ENCODE results near the gene HPCAL1. TPM values are rescaled to one million over a fixed set of nuclear protein-coding genes. Genes with fewer than 3 reads are reported as not detected.

HPCAL1 gene
- total and polyA plus RNA-seq, 2 donors (not counting 3 experiments of a cell fraction or from before 2014, with no cell fraction given): 56.5 to 77.4 TPM

GRCh38 chr2:10279472-10279870 is 23.2 kb upstream of the HPCAL1 start:
- CTCF ChIA-PET: interaction anchor here (0.8 to 2.5 kb wide), 5 partner anchors 18 to 155 kb away, joined by 3 to 7 read pairs (median 3); partner anchors contain the start of gene HPCAL1
- dilution Hi-C loops (cut with MboI; ENCODE audit: extremely low pct_ligation_motif_present, low sequenced_read_pairs): no loop called here

More at GRCh38 chr2:10279472-10279870, 23.2 kb upstream of the HPCAL1 start:
- Histone ChIP-seq H3K9me1 (replicated peaks; ENCODE audit: control insufficient read depth, extremely low read depth, insufficient read depth, low read length) (no peaks in the 10 kb centered on the region), H3K79me2 (ENCODE audit: control insufficient read depth, insufficient read depth, low read length) (no peaks in the 10 kb centered on the region), H4K20me1 (replicated peaks; ENCODE audit: control insufficient read depth, extremely low read depth, insufficient read depth, low read length) (no peaks in the 10 kb centered on the region), H3K9ac (replicated peaks; ENCODE audit: extremely low read depth, insufficient read depth, low read length) (no peak overlapping the region), H3K4me2 (ENCODE audit: insufficient read depth, low read length) (no peak overlapping the region), H3K27ac (ENCODE audit: insufficient read depth, low read depth, low read length) (no peak overlapping the region), H2AFZ (ENCODE audit: low read depth, low read length) (no peak overlapping the region), H3K4me3 (replicated peaks in 1 of 3; ENCODE audit: insufficient read depth in 1 of 3, low read depth in 1 of 3, low read length in 3 of 3) (no peak overlapping the region), H3K27me3 (ENCODE audit: control insufficient read depth in 2 of 2, insufficient read depth in 2 of 2, low read length in 2 of 2) (no peaks in the 10 kb centered on the region), H3K9me3 (replicated peaks; ENCODE audit: control insufficient read depth, insufficient read depth, low read length) (no peaks in the 10 kb centered on the region), H3K4me1 (ENCODE audit: control insufficient read depth, extremely low read depth, insufficient read depth, low read length) (peaks cover 15% of the 10 kb centered on the region), H3K36me3 (ENCODE audit: control insufficient read depth in 2 of 2, extremely low read depth in 1 of 2, insufficient read depth in 2 of 2, low read length in 2 of 2) (no peaks in the 10 kb centered on the region)
- POLR2A ChIA-PET: no interaction called here
- no peak for TF ChIP-seq FOS (IDR thresholded peaks at IDR 0.05; ENCODE audit: borderline replicate concordance, insufficient read depth, low read length)
- no peak for TF ChIP-seq JUN (IDR thresholded peaks at IDR 0.05; ENCODE audit: borderline replicate concordance, insufficient read depth, insufficient read length, low read depth)
- no peak for TF ChIP-seq MYC (IDR thresholded peaks at IDR 0.05; ENCODE audit: low read depth, low read length)
- TF ChIP-seq, protein P1, sequence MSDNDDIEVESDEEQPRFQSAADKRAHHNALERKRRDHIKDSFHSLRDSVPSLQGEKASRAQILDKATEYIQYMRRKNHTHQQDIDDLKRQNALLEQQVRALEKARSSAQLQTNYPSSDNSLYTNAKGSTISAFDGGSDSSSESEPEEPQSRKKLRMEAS (IDR thresholded peaks at IDR 0.05; ENCODE audit: insufficient read depth, insufficient read length): no peak
- TF ChIP-seq GATA2 (IDR thresholded peaks at IDR 0.05; ENCODE audit: insufficient read depth, insufficient read length, low read depth, low read length): no peak
- TF ChIP-seq, protein P2, sequence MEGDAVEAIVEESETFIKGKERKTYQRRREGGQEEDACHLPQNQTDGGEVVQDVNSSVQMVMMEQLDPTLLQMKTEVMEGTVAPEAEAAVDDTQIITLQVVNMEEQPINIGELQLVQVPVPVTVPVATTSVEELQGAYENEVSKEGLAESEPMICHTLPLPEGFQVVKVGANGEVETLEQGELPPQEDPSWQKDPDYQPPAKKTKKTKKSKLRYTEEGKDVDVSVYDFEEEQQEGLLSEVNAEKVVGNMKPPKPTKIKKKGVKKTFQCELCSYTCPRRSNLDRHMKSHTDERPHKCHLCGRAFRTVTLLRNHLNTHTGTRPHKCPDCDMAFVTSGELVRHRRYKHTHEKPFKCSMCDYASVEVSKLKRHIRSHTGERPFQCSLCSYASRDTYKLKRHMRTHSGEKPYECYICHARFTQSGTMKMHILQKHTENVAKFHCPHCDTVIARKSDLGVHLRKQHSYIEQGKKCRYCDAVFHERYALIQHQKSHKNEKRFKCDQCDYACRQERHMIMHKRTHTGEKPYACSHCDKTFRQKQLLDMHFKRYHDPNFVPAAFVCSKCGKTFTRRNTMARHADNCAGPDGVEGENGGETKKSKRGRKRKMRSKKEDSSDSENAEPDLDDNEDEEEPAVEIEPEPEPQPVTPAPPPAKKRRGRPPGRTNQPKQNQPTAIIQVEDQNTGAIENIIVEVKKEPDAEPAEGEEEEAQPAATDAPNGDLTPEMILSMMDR (IDR thresholded peaks at IDR 0.05; ENCODE audit: extremely low read depth in 1 of 2, insufficient read depth in 1 of 2, low read depth in 1 of 2, low read length in 2 of 2): no peak
- no peak for TF ChIP-seq POLR2A (IDR thresholded peaks at IDR 0.05; ENCODE audit: low read depth, low read length)
- no peak for TF ChIP-seq POLR2AphosphoS5 (IDR thresholded peaks at IDR 0.05; ENCODE audit: insufficient read depth, low read depth, low read length)
- TF ChIP-seq EZH2 (IDR thresholded peaks at IDR 0.05; ENCODE audit: borderline replicate concordance, low read depth, low read length, severe bottlenecking): no peak
- intact Hi-C loops (cut with micrococcal nuclease): no loop called here
- no TSS peak for BruUV-seq (replicated peaks)
- FAIRE-seq (no peak), DNase-seq (ENCODE audit: low read depth, low spot score) (no peak)

Measured in endothelial cell of umbilical vein (primary cell).